Stimulated activated CD4-positive, alpha-beta T cell treated with anti-CD3 and anti-CD28 coated beads, Interleukin-15, amount 100 ng/mL, for 1 hour (primary cell): ENCODE results near the gene GLIPR1L1.
"Not testable (repeated sequence)": the region's sequence is repeated elsewhere in the genome, so short reads cannot be mapped to it uniquely, and the experiment has no call there.

Experiments used
- DNase-seq, 2 donors: peaks; one replicate each; pipeline ENCODE4 v3.0.0-alpha.2; 2020; ENCODE audit warnings: low read depth in 1 of 2, low spot score in 1 of 2

Gene GLIPR1L1, protein sequence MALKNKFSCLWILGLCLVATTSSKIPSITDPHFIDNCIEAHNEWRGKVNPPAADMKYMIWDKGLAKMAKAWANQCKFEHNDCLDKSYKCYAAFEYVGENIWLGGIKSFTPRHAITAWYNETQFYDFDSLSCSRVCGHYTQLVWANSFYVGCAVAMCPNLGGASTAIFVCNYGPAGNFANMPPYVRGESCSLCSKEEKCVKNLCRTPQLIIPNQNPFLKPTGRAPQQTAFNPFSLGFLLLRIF

DNA sequence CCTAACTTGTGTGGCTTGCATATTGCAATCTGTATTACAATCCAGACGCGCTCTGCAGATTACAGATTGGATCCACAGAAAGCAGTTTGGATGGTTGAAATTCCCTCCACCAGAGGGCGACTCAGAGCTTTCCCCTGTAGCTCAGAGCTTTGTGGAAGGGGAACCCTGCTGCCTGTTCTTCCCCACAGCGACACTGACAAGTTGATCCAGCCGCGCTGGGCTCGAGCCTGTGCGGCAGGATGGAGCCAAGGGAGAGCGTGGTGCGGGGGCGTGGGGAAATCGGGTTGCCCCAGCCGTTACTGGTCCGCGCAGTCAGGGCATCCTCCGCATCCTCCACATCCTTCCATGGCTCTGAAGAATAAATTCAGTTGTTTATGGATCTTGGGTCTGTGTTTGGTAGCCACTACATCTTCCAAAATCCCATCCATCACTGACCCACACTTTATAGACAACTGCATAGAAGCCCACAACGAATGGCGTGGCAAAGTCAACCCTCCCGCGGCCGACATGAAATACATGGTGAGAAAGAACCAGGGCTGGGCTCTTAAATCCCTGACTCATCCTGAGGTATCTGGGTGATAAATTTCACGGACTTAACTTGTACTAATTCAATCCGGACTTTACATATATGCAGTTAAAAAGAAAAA, at the start of gene GLIPR1L1:
GLIPR1L1 (plus strand) TSS at position 287 of the 647 bp plus-strand sequence; CDS start at position 346, 59 bp downstream.
- DNase-seq: peak; percentile 49 to 53

DNA sequence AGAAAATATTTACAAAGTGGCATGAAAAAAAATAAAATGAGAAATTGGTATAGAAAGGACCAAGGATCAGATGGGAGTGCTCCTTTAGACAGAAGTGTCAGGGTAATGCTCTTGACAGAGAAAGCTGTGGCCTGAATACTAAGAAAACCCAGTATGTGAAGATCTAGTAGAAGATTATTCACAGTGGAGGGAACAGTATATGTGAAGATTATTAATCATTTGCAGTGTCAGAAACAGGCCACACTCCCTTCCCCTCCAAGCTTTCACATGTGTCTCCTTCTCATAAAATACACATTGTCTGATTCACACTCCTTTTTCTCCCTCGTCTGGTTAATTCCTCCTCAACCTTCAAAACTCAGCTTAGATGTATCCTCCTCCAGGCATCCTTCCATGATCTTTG, 45.6 kb upstream of the GLIPR1L1 start:
- DNase-seq: no peak

DNA sequence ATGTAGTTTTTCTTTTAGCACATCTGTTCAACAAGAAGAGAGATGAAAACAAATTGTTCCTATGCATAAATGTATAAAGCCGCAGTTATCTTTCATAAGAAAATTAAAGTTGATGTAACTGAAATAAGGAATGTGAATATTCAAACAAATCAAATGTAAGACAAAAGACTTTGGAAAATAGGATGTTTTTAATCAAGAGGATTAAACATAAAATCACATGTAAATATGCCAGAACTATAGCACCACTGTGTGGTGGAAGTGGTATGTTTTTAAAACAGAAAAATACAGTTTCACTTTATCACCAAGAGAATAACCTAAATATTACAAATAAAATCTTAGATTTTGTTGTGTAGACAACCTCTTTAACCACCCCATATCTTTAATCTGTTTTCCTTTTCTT, 44.7 kb upstream of the GLIPR1L1 start:
- no peak for DNase-seq

DNA sequence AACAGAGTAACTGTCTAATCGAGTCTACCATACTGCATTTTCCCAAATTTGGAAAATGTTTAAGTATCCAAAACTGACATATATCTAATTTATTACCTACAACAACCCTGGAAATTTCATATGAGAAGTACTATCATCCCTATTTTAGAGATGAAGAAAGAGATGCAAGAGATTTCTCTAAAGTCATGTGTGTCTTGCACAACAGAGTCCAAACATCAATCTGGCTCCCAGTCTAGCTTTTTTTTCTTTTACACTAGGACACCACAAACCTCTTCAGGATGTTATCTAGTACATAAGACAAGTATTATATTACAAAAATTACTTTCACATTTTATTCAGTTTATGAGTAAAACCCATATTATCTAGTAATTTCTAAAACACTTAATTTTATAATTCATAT, 43.5 kb upstream of the GLIPR1L1 start:
- no peak for DNase-seq

DNA sequence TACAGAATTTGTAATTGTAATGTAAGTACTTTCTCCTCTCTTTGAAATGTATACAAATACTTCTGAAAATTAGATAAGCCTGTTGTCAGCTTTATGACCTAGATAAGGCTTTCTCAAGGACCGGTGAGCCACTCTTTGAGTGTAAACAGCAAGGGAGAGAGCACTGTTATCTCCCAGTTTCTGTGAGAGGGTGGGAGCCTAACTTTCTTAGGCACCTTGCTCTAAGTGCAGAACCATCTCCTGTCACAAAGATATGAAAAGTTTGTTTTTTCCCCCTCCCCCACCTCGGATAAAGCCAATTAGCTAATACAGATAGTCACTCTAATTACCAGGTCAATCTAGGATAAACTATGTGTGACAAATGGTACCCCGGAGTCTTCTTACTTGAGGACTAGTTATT, 40.1 kb upstream of the GLIPR1L1 start:
- DNase-seq: no peak

DNA sequence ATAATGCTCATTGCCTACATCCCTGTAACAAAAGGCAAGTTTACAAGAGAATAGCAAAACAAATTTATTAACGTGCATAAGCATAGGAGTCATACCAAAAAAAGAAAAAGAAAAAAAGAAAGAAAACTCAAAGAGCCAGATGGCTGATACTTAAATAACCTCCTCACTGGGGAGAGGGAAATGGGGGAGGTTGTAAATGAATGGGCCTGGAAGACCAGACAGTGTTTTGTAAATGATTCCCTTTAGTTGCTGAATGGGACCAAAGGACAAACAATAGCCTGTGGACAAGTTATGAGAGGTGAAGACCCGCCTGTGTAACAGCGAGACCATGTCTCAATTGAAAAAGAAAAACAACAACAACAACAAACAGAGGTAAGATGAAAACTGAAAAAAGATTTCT, 39.7 kb upstream of the GLIPR1L1 start:
- no peak for DNase-seq

DNA sequence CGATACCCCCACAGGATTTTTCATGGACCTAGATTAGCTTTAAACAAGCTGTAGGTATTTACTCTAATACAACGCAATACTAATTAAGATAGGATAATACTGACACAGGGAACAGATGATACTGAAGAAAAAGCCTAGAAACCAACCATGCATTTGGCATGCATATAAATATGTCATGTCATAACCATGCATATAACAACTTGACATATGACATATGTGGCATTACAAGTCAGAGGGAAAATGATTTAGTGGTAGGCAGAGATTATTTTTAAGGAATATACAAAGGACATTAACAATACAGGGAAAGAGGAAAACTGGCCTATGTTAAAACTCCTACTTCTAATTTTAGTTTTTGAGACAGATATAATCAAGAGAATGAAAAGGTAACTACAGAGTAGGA, 32.2 kb upstream of the GLIPR1L1 start:
- DNase-seq: no peak

DNA sequence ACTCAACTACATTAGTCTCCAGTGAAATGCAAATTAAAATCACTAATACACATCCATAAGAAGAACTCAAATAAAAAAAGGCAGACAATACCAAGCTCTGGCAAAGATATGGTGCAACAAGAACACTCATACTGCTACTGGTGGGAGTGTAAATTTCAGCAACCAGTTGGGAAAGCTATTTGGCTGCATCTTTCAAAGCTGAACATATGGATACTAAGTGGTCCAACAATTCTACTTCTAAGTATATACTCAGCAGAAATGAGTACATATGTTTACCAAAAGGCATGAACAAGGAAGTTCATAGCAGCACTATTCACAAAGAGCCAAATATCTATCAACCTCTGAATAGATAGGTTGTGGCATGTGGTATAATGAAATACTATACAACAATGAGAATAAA, 31.7 kb upstream of the GLIPR1L1 start:
- DNase-seq: no peak

DNA sequence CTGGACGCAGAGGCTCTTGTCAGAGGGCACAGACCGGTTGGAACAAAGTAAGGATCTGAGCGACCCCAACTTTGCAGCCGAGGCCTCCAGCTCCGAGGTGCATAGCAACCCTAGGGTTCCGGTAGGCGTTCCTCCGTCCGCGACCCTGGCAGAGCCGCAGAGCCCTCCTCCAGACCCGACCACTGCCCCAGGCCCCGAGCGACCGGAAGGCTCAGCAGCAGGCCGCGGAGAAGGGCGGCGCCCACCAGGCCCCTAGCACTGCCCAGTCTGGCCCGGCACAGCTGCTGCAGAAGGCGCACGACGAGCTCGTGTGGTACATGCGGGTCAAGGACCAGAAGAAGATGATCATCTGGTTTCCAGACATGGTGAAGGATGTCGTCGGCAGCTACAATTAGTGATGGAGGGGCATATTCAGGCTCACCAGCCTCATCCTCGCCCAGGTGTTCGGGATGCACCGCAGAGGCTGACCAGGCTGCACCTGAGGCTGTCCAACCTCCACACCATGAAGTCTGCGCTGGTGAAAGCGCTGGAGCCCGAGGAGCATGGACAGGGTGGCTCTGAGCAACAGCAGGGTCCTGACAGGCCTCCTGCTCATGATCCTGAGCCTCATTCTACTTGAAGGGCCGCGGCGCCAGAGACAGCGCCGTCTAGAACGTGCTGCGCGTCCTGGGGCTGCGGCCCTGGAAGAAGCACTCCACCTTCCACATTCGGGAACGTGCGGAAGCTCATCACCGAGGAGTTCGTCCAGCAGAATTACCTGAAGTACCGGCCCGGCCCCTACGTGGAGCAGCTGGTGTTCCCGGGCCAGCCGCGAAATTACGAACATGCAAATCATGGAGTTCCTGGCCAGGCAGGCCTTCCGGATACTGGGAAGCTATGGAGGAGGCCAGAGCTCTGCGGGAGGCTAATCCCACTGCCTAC, 28.8 kb upstream of the GLIPR1L1 start:
- no peak for DNase-seq

DNA sequence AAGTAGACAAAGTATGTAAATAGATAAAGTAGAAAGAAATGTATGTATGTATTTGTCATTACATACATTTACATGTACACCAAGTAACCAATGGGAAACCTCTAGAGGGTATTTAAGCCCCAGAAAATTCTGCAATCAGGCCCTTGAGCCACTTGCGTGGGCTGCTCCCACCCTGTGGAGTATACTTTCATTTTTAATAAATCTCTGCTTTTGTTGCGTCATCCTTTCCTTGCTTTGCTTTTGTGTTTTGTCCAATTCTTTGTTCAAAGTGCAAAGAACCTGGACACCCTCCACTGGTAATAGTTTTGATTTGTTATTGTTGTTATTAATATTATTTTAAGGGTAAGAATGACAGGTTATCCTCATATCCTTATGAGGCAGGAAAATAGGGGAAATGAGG, 26.2 kb upstream of the GLIPR1L1 start:
- DNase-seq: no peak

DNA sequence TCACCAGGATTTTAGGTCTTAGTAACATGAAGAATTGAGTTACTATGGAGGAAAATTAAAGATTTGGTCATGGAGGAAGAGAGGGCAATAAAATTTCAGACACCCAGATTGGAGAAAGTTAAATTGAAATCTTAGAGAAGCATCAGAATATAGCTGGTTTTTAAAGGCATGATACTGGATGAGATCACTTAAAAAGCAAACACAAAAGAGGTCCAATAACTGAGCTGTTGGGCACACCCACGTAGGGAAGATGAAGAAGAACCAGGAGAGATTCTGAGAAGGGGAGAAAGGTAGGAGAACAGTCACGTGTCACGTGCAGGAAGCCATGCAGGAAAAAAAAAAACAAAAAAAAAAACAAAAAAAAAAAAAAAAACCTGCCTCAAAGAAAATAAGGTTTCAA, 23.1 kb upstream of the GLIPR1L1 start:
- DNase-seq: no peak

DNA sequence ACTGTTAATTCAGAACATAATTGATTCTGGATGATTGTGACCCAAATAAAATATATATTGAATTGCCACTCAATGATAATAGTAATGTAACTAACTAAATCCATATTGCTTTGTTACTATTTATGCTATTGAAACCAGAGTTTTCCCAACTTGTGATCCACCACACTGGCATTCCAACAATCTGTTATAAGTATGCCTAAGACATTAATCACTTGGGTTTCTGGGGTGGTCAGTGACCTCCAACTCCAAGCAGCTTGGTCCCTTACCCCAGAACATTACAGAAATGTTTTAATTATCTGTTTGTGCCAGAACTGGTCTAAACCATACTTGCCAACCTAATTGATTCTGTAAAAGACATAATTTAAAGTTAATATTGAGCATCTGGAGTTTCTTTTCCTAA, 19.0 kb upstream of the GLIPR1L1 start:
- DNase-seq: no peak

DNA sequence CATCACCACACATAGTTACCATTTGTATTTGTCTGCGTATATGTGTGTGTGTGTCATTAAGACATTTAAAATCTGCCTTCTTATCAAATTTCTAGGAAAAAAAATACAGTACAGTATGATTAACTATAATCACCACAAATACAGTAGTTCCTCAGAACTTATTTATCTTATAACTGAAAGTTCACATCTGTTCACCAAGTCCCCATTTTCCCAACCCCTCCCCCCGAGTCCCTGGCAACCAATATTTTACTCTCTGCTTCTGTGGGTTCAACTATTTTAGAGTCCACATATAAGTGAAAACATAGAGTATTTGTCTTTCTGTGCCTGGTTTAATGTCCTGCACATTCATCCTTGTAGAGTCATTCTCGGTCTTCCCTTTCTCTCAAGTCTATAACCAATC, 16.7 kb upstream of the GLIPR1L1 start:
- DNase-seq: no peak

DNA sequence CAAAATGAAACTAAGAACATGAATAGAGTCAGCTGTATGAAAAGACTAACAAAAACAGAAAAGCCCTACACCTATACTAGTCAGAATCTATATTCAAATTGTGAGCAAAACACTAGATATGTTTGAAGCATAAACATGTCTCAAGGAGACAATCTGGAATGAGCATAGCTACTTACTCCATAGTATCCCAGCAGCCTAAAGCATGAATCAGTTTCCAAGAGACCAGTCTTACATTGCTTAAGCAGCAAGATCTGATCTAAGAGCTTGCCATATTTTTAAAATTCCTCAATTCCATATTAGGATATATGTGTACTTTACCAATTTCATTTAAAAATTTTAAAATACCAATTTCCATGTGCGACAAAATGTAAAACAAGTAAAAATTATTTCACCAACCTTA, 12.0 kb upstream of the GLIPR1L1 start:
- DNase-seq: no peak

DNA sequence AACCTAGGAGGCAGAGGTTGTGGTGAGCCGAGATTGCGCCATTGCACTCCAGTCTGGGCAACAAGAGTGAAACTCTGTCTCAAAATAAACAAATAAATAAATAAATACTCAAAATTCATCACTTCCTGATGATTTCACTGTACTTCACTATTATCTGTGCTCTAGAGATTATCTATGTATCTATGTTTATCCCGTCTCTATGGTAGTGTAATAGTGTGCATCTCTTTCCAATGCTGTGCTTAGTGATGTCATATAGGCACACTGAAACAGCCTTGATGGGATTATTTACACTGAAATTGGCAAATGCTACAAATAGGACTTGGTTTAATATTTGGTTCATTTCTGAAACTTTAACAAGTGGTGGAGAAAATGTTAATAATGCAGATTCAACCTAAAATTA, 10.8 kb upstream of the GLIPR1L1 start:
- DNase-seq: no peak

DNA sequence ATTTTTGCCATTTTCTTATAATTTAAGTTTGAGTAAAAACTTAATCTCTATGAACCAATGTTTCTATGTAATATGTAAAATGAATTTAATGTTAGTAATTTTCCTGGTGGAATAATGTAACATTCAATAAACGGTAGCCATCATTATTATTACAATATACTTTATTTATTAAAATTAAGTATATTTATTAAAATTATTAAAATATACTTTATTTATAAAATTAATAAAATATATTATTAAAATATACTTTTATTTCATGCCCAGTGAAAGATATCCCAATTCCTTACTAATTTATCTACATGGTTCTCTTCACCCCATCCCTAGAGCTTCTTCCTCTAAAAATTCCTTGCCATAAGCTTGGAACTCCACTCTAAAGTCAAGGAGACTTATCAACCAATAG, 6.8 kb upstream of the GLIPR1L1 start:
- no peak for DNase-seq

DNA sequence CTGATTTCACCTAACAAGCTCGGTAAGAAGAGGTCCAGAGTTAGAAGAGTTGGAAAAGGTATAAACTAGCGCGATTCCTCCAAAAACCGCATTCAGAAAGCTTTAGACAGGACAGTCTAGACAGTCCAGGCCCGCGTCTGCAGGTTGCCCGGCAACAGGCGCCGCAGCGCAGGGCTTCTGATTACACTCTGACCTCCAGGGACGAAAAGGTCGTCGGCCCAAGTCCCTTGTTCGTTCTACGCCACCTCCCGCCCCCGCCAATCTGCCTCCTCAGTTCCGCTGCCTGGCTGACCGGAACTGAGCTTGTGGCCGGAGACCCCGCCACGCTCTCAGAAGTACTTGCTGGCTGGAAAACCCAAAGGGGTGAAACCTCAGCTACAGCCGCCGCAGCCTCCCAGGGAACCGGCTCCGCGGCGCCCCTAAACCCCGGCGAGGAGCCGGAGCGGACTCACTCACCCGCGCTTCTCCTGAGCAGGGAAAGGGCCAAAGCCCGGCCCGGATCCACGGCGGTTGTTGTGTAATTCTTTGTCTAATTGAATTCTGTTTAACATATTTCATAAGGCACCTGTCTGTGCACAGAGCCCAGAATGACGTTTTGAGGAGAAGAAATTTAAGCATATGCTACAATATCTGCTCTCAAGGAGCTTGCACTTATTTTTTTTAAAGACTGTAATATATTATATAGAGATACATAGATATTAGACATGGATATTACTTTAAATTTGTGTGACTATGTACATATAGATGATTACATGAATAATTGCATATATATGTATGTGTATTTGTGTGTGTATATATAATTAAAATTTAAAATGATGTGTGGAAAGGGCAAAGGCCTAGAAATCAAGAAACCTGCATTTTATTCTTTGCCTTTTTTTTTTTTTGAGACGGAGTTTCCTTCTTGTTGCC, 4.3 kb upstream of the GLIPR1L1 start, which contains the start of gene CAPS2:
CAPS2 (minus strand) TSS at position 407 of the 909 bp plus-strand sequence. CDS start 3,826 bp downstream, outside the sequence.
- DNase-seq: peak; percentile 22 to 61

DNA sequence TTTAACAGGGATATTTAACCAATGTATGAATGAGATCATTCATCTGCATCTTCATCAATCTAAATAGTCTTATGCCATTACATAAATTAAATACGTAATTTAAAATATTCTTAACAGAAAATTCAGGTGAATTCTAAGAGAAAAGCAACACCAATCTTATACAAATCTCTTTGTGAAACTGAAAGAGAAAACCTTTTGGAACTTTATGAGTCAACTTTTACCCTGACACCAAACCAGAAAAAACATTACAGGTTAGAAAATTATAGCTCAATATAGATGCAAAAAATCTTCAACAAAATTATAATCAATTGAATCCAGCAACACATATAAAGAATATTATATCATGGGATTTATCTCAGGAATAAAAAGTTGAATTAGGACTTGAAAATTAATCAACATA, 3.4 kb downstream of the GLIPR1L1 start:
- DNase-seq: no peak

DNA sequence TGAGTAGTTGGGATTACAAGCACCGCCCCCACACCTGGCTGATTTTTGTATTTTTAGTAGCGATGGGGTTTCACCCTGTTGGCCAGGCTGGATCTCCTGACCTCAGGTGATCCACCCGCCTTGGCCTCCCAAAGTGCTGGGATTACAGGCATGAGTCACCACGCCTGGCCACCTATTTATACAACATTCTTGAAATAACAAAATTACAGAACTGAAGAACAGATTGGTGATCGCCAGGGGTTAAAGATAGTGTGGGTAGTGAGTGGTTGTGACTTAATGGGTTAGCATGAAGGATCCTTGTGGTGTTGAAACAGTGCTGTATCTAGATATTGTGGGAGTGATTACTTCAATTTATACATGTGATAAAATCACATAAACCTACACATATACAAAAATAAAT, 7.4 kb downstream of the GLIPR1L1 start:
- no peak for DNase-seq

DNA sequence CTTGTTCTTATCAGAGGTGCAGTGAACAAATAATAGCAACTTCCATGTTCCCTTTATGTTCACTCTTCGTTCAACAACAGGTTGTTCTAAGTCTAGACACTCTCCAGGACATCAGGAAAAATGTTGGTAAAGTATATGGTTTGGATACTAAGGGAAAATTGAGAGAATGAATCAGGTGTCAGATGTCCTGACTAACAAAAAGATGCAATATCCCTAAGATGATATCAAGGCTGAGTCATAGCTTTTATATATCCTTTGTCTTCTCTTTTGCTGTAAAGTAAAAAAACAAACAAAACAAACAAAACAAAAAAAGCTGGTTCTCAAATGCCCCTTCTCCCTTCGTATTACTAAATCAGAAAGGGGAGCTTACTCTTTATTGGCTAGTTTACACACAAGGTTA, 11.1 kb downstream of the GLIPR1L1 start:
- no peak for DNase-seq

DNA sequence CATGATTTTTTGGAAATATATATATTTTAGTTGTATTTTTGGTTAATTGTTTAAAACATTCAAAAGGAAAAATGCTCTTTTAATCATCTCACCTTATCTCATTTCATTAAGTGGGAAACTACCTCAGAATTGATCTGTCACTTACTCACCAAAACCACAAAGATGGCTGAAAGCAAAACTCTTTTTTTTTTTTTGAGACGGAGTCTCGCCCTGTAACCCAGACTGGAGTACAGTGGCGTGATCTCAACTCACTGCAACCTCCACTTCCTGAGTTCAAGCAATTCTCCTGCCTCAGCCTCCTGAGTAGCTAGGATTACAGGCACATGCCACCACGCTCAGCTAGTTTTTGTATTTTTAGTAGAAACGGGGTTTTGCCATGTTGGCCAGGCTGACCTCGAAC, 11.7 kb downstream of the GLIPR1L1 start:
- DNase-seq: not testable (repeated sequence)
